GM12878 (cell line): Measurements from ENCODE around the gene SYDE2. TPM values are rescaled to one million over a fixed set of nuclear protein-coding genes. Genes with fewer than 3 reads are reported as not detected.

Experiments used
- ATAC-seq: fragments of 200-7000 bp; cut with Tn5 transposase; 3 replicates; pipeline ENCODE4 v1.9.1; 2020; ENCODE audit warnings: mild to moderate bottlenecking, moderate library complexity
- BruUV-seq: library from RNA; stranded (reverse); fragments of 400-500 nt; replicated peaks from 2 replicates; lab custom pipeline; 2021; lab: Mats Ljungman, UMichigan
- CTCF ChIA-PET: fragments of 300-600 bp; sonication (Branson Sonifier 250); formaldehyde crosslinking; extraction: SDS; loops from one replicate; lab custom pipeline; 2021; ENCODE audit warnings: inconsistent platforms; lab: Yijun Ruan, JAX
- POLR2A ChIA-PET: fragments of 350-600 bp; formaldehyde crosslinking; extraction: SDS; loops from one replicate; lab custom pipeline; 2021; ENCODE audit warnings: inconsistent platforms; lab: Charles Lee
- RAD21 ChIA-PET: fragments of 300-600 bp; sonication (Branson Sonifier 250); formaldehyde crosslinking; loops from one replicate; lab custom pipeline; 2023; ENCODE audit warnings: antibody characterized with exemption; ENCODE audit not compliant: unreplicated experiment; lab: Charles Lee
- SMC1A ChIA-PET: fragments of 300-600 bp; sonication (Branson Sonifier 250); formaldehyde crosslinking; loops from one replicate; lab custom pipeline; 2023; ENCODE audit not compliant: unreplicated experiment, uncharacterized antibody; lab: Charles Lee
- DNase-seq: peaks from one replicate; pipeline ENCODE4 v3.0.0-alpha.2; 2011; ENCODE audit warnings: low read depth, low spot score
- FAIRE-seq: peaks from 3 replicates; lab custom pipeline; 2011; peaks lifted over from hg19 to GRCh38; lab: Jason Lieb, UNC
- H2AFZ ChIP-seq: 2 replicates; pipeline ENCODE4 v1.6.0; 2011; ENCODE audit warnings: low read depth, low read length, control low read depth; ENCODE audit not compliant: control insufficient read depth
- H3K27ac ChIP-seq: 2 replicates; pipeline ENCODE4 v1.5.1; 2011; ENCODE audit warnings: control low read depth; ENCODE audit not compliant: control insufficient read depth, insufficient read depth
- H3K27me3 ChIP-seq, 2 experiments: replicated peaks in 1 of 2; 2 replicates each; pipeline versions ENCODE4 v1.6.0 to v1.6.1; 2011; ENCODE audit warnings: low read length in 1 of 2; ENCODE audit not compliant: control insufficient read depth in 2 of 2, insufficient read depth in 2 of 2
- H3K36me3 ChIP-seq, 2 experiments: 2 replicates each; pipeline ENCODE4 v1.5.1; 2011; ENCODE audit warnings: low read length in 1 of 2; ENCODE audit not compliant: control insufficient read depth in 2 of 2, insufficient read depth in 2 of 2
- H3K4me1 ChIP-seq: 2 replicates; pipeline ENCODE4 v1.6.1; 2011; ENCODE audit warnings: mild to moderate bottlenecking, low read length, moderate library complexity, mixed read lengths; ENCODE audit not compliant: control insufficient read depth, insufficient read depth
- H3K4me2 ChIP-seq: 2 replicates; pipeline ENCODE4 v1.6.0; 2011; ENCODE audit warnings: control low read depth; ENCODE audit not compliant: control insufficient read depth, insufficient read depth
- H3K4me3 ChIP-seq: fragments of 200-600 bp; sonication (generic); 2 replicates; pipeline ENCODE4 v1.5.1; 2016
- H3K79me2 ChIP-seq: 2 replicates; pipeline ENCODE4 v1.6.0; 2011; ENCODE audit warnings: low read length; ENCODE audit not compliant: control insufficient read depth, insufficient read depth
- H3K9ac ChIP-seq: 2 replicates; pipeline ENCODE4 v1.8.0; 2011; ENCODE audit warnings: low read length, control low read depth, mixed read lengths; ENCODE audit not compliant: control insufficient read depth, insufficient read depth
- H3K9me3 ChIP-seq: replicated peaks from 3 replicates; pipeline ENCODE4 v1.5.1; 2011; ENCODE audit warnings: mild to moderate bottlenecking, low read length; ENCODE audit not compliant: control insufficient read depth, insufficient read depth
- H4K20me1 ChIP-seq: 2 replicates; pipeline ENCODE4 v1.6.0; 2011; ENCODE audit not compliant: control insufficient read depth, insufficient read depth
- ASH2L ChIP-seq: fragments of 300-600, 200-600 bp; sonication (generic); IDR thresholded peaks from 2 replicates; pipeline ENCODE4 v1.6.1; 2017; ENCODE audit warnings: low read depth, mild to moderate bottlenecking, borderline replicate concordance
- CBFB ChIP-seq: IDR thresholded peaks from 2 replicates; pipeline ENCODE4 v1.6.1; 2016; ENCODE audit warnings: antibody characterized with exemption, low read depth
- DPF2 ChIP-seq: fragments of 450-650 bp; IDR thresholded peaks from 2 replicates; pipeline ENCODE4 v1.6.1; 2017; ENCODE audit warnings: mild to moderate bottlenecking
- ESRRA ChIP-seq: IDR thresholded peaks from 2 replicates; pipeline ENCODE4 v1.6.1; 2012; ENCODE audit warnings: mild to moderate bottlenecking, low read length, improper control_type of control experiment
- FOXK2 ChIP-seq: fragments of 450-650 bp; IDR thresholded peaks from 2 replicates; pipeline ENCODE4 v1.6.1; 2017; ENCODE audit warnings: mild to moderate bottlenecking, moderate library complexity
- MYC ChIP-seq: IDR thresholded peaks from 2 replicates; pipeline ENCODE4 v1.6.1; 2011; ENCODE audit warnings: mild to moderate bottlenecking, low read length, moderate library complexity, inconsistent platforms; ENCODE audit not compliant: insufficient read depth, insufficient replicate concordance, insufficient read length, severe bottlenecking
- RELA ChIP-seq: fragments of 450-650 bp; IDR thresholded peaks from 2 replicates; pipeline ENCODE4 v1.8.0; 2014; ENCODE audit warnings: borderline replicate concordance; ENCODE audit not compliant: partially characterized antibody
- STAT1 ChIP-seq: fragments of 450-650 bp; conservative IDR thresholded peaks from 2 replicates; pipeline ENCODE4 v1.6.1; 2014; ENCODE audit warnings: antibody characterized with exemption, mild to moderate bottlenecking
- WRNIP1 ChIP-seq: IDR thresholded peaks from 2 replicates; pipeline ENCODE4 v1.6.1; 2011; ENCODE audit warnings: low read depth, low read length, improper control_type of control experiment, borderline replicate concordance
- ZBED1 ChIP-seq: IDR thresholded peaks from 2 replicates; pipeline ENCODE4 v1.6.1; 2016; ENCODE audit warnings: borderline replicate concordance
- ZNF274 ChIP-seq: IDR thresholded peaks from one replicate; pipeline ENCODE4 v1.8.0; 2011; ENCODE audit not compliant: insufficient read length, insufficient read depth
- WGBS: methylation state at CpG from one replicate; pipeline ENCODE4 v1.1.6; 2016; ENCODE audit warnings: low lambda C conversion rate; ENCODE audit not compliant: insufficient replicate concordance, insufficient coverage; ENCODE audit errors: missing lambda C conversion rate; 5-methylcytosine and 5-hydroxymethylcytosine counted together
- in situ Hi-C: fragments of 300-500 bp; cut with MboI; formaldehyde crosslinking; loops from 9 replicates; pipeline ENCODE4 v1.14.3; 2018; ENCODE audit warnings: mixed read lengths
- intact Hi-C: fragments of 100-400 bp; cut with micrococcal nuclease; formaldehyde crosslinking; loops from one replicate; pipeline ENCODE4 v1.14.2; 2022; ENCODE audit not compliant: unreplicated experiment
- polyA plus RNA-seq, 11 experiments: library from polyadenylated mRNA; depleted of rRNA in 4 of 11; unstranded in 6 of 11; stranded (reverse) in 5 of 11; fragments of >200 nt; fragmentation: Nextera tagmentation in 4 of 11; fragmentation: Illumina TruSeq in 1 of 11; extraction: Ambion mirVana in 4 of 11; extraction: Trizol in 1 of 11; gene quantifications; 1 replicate in 1 of 11; 2 replicates in 10 of 11; pipeline versions ENCODE4 v1.2.1 to v1.2.3, GENCODE V29; 2011 to 2016; ENCODE audit warnings: inconsistent platforms in 2 of 11, missing spikeins in 2 of 11, low read depth in 1 of 11
- total RNA-seq, 4 experiments: library from RNA; depleted of rRNA in 3 of 4; stranded (reverse); fragments of >200 nt in 3 of 4; fragmentation: Illumina TruSeq in 1 of 4; extraction: Trizol in 1 of 4; gene quantifications; 2 replicates each; pipeline versions ENCODE4 v1.2.1 to v1.2.3, GENCODE V29; 2013 to 2021
- TF ChIP-seq, protein P1 (sequence below), 3 experiments: IDR thresholded peaks in 2 of 3; conservative IDR thresholded peaks in 1 of 3; 2 replicates each; pipeline ENCODE4 v1.5.1; 2011; ENCODE audit warnings: low read depth in 3 of 3, low read length in 3 of 3, mild to moderate bottlenecking in 3 of 3, control low read depth in 2 of 3, moderate library complexity in 2 of 3, inconsistent platforms in 1 of 3, mixed read lengths in 1 of 3; ENCODE audit not compliant: control insufficient read depth in 2 of 3, insufficient read depth in 1 of 3; ENCODE audit errors: extremely low read depth in 1 of 3

SYDE2 gene
- total and polyA plus RNA-seq, 10 of the 15 experiments (the other 5 are each of a cell fraction or from before 2014, with no cell fraction given): 0.37 to 4.1 (median 1.8) TPM; not detected in 1

DNA sequence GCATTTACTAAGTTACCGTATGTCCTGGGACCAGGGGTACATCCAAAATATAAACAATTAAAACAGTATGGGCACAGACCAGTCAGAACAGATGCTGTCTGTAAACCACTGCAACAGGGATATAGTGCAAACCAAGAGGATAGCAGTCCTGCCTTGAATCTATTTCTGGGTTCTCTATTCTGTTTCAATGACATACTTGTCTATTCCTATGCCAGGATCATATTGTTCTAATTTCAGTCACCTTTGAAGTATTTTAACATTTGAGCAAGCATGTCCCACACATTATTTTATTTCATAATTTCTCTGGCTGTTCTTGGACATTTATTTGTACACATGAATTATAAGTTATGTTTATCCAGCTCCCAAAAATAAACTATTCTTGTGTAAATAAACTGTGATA, 28.2 kb upstream of the SYDE2 start:
- Histone ChIP-seq H3K79me2 (no peaks in the 10 kb centered on the region), H3K4me1 (no peaks in the 10 kb centered on the region), H3K4me3 (no peak overlapping the region), H3K27ac (no peak overlapping the region), H3K9me3 (no peaks in the 10 kb centered on the region), H4K20me1 (no peaks in the 10 kb centered on the region), H3K36me3 (no peaks in the 10 kb centered on the region), H3K4me2 (no peak overlapping the region), H2AFZ (no peak overlapping the region), H3K9ac (no peak overlapping the region), H3K27me3 (no peaks in the 10 kb centered on the region)
- intact Hi-C loops (no loop called here), in situ Hi-C loops (no loop called here)
- RAD21 ChIA-PET: no interaction called here
- FAIRE-seq (no peak), DNase-seq (no peak), ATAC-seq (no peak)
- TF ChIP-seq FOXK2 (no peak), STAT1 (no peak), WRNIP1 (no peak), ZBED1 (no peak), MYC (no peak), DPF2 (no peak), ASH2L (no peak), ZNF274 (no peak), RELA (no peak), ESRRA (no peak), CBFB (no peak)
- TF ChIP-seq, protein P1, sequence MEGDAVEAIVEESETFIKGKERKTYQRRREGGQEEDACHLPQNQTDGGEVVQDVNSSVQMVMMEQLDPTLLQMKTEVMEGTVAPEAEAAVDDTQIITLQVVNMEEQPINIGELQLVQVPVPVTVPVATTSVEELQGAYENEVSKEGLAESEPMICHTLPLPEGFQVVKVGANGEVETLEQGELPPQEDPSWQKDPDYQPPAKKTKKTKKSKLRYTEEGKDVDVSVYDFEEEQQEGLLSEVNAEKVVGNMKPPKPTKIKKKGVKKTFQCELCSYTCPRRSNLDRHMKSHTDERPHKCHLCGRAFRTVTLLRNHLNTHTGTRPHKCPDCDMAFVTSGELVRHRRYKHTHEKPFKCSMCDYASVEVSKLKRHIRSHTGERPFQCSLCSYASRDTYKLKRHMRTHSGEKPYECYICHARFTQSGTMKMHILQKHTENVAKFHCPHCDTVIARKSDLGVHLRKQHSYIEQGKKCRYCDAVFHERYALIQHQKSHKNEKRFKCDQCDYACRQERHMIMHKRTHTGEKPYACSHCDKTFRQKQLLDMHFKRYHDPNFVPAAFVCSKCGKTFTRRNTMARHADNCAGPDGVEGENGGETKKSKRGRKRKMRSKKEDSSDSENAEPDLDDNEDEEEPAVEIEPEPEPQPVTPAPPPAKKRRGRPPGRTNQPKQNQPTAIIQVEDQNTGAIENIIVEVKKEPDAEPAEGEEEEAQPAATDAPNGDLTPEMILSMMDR (IDR thresholded peaks at IDR 0.05 in 2 of 3, conservative IDR thresholded peaks at IDR 0.05 in 1 of 3; ENCODE audit: control insufficient read depth in 2 of 3, extremely low read depth in 1 of 3, insufficient read depth in 1 of 3, low read depth in 3 of 3, low read length in 3 of 3): no peak
- 92% methylated on average over 1 of the region's 1 CpG for WGBS
- CTCF ChIA-PET: interaction anchor here (0.6 to 4.1 kb wide), 5 partner anchors 11 to 122 kb away, joined by 3 to 17 read pairs (median 5); partner anchors contain the start of gene C1orf52
- POLR2A ChIA-PET: no interaction called here
- SMC1A ChIA-PET: no interaction called here
- BruUV-seq: no TSS peak
